Endodermal cell (in vitro differentiated cells): ENCODE measurements around the gene KCTD6. TPM values are rescaled to one million over a fixed set of nuclear protein-coding genes. Genes with fewer than 3 reads are reported as not detected.
"Not testable (repeated sequence)": the region's sequence is repeated elsewhere in the genome, so short reads cannot be mapped to it uniquely, and the experiment has no call there.

Experiments
- DNase-seq: peaks from one replicate; pipeline ENCODE4 v3.0.0-alpha.2; 2017
- H3K27ac ChIP-seq: 2 replicates; pipeline ENCODE4 v1.5.1; 2013; ENCODE audit warnings: mild to moderate bottlenecking, low read depth, low read length, moderate library complexity
- H3K27me3 ChIP-seq: 2 replicates; pipeline ENCODE4 v1.6.1; 2013; ENCODE audit warnings: mild to moderate bottlenecking, low read length, moderate library complexity; ENCODE audit not compliant: insufficient read depth, control insufficient read depth, poor library complexity, severe bottlenecking
- H3K36me3 ChIP-seq: 2 replicates; pipeline ENCODE4 v1.7.0; 2013; ENCODE audit warnings: mild to moderate bottlenecking, low read length, moderate library complexity; ENCODE audit not compliant: control insufficient read depth, insufficient read depth
- H3K4me1 ChIP-seq: one replicate; pipeline ENCODE4 v1.7.0; 2013; ENCODE audit warnings: low read length; ENCODE audit not compliant: control insufficient read depth, insufficient read depth
- H3K4me3 ChIP-seq: 2 replicates; pipeline ENCODE4 v1.5.1; 2013; ENCODE audit warnings: mild to moderate bottlenecking, low read length, moderate library complexity
- H3K9ac ChIP-seq: 2 replicates; pipeline ENCODE4 v1.6.1; 2013; ENCODE audit warnings: mild to moderate bottlenecking, low read length, moderate library complexity; ENCODE audit not compliant: poor library complexity, severe bottlenecking; ENCODE audit errors: extremely low read depth
- H3K9me3 ChIP-seq: 2 replicates; pipeline ENCODE4 v1.6.1; 2013; ENCODE audit warnings: mild to moderate bottlenecking, low read length, moderate library complexity; ENCODE audit not compliant: control insufficient read depth
- H3K27ac Mint-ChIP-seq: 2 replicates; pipeline ENCODE4 v1.8.0; 2020; ENCODE audit warnings: mixed read lengths
- H3K27me3 Mint-ChIP-seq: 2 replicates; pipeline ENCODE4 v1.8.0; 2021; ENCODE audit warnings: mild to moderate bottlenecking, mixed read lengths; ENCODE audit not compliant: insufficient read depth
- H3K36me3 Mint-ChIP-seq: 2 replicates; pipeline ENCODE4 v1.8.0; 2020; ENCODE audit warnings: low read depth, mixed read lengths
- H3K4me1 Mint-ChIP-seq: 2 replicates; pipeline ENCODE4 v1.8.0; 2020; ENCODE audit warnings: mixed read lengths
- H3K4me3 Mint-ChIP-seq: 2 replicates; pipeline ENCODE4 v1.8.0; 2020; ENCODE audit warnings: mild to moderate bottlenecking, moderate library complexity, mixed read lengths
- H3K9me3 Mint-ChIP-seq: 2 replicates; pipeline ENCODE4 v1.8.0; 2020; ENCODE audit warnings: mild to moderate bottlenecking, mixed read lengths
- CTCF ChIP-seq: fragments of 200-600 bp; sonication (generic); conservative IDR thresholded peaks from 2 replicates; pipeline ENCODE4 v1.5.0; 2021; ENCODE audit warnings: antibody characterized with exemption, mild to moderate bottlenecking
- WGBS, 2 experiments: methylation state at CpG; one replicate each; pipeline versions ENCODE4 v1.1.5 to v1.1.7; 2013; ENCODE audit warnings: missing lambda C conversion rate in 2 of 2, mixed read lengths in 1 of 2; ENCODE audit not compliant: insufficient coverage in 1 of 2, insufficient read length in 1 of 2; 5-methylcytosine and 5-hydroxymethylcytosine counted together
- total RNA-seq, 2 donors: library from RNA; stranded (reverse); fragmentation: NEBNext Ultra II Directional in 1 of 2; extraction: Animal tissue kit (Norgen Biotek cat#: 25700) in 1 of 2; gene quantifications; 2 replicates in 1 of 2; 3 replicates in 1 of 2; pipeline ENCODE4 v1.2.1, GENCODE V29; 2021

KCTD6 gene
- total RNA-seq, 2 donors from 2014 or later, result 17.9 to 20.4 TPM

- Histone ChIP-seq H3K4me1 (peaks cover 13% of the 10 kb centered on the region), H3K9ac (no peak overlapping the region), H3K4me3 (no peak overlapping the region), H3K9me3 (no peaks in the 10 kb centered on the region), H3K27ac (no peak overlapping the region), H3K27me3 (peaks cover 24% of the 10 kb centered on the region), H3K36me3 (no peaks in the 10 kb centered on the region)
- TF ChIP-seq CTCF, result no peak
- Mint-ChIP-seq H3K9me3 (peaks cover 1% of the 10 kb centered on the region), H3K27ac (no peak overlapping the region), H3K27me3 (peaks cover 38% of the 10 kb centered on the region), H3K36me3 (peaks cover 5% of the 10 kb centered on the region), H3K4me3 (no peak overlapping the region), H3K4me1 (peaks cover 22% of the 10 kb centered on the region)
- peak; percentile 72 for DNase-seq
- WGBS, 2 experiments, result 84 to 85% methylated on average over 4 to 7 of the region's 7 CpGs
Observed at GRCh38 chr3:58526515-58526957, 34.6 kb downstream of the KCTD6 start.

GRCh38 chr3:58527440-58527839 lies 35.5 kb downstream of the KCTD6 start:
- not testable (repeated sequence) for H3K9me3 Mint-ChIP-seq

GRCh38 chr3:58528629-58529028 lies 36.7 kb downstream of the KCTD6 start:
- H3K9ac ChIP-seq, result no peak overlapping the region
- H3K9me3 ChIP-seq, result no peaks in the 10 kb centered on the region
- H3K27ac ChIP-seq, result no peak overlapping the region
- peaks cover 24% of the 10 kb centered on the region for H3K27me3 ChIP-seq
- DNase-seq, result no peak
- no peak overlapping the region for H3K4me3 ChIP-seq
- H3K4me1 Mint-ChIP-seq, result peaks cover 15% of the 10 kb centered on the region
- WGBS, 2 experiments, result 88 to 92% methylated on average over 6 of the region's 6 CpGs
- TF ChIP-seq CTCF, result no peak
- peaks cover 5% of the 10 kb centered on the region for H3K36me3 Mint-ChIP-seq
- no peak overlapping the region for H3K27ac Mint-ChIP-seq
- peaks cover 6% of the 10 kb centered on the region for H3K4me1 ChIP-seq
- peaks cover 38% of the 10 kb centered on the region for H3K27me3 Mint-ChIP-seq
- H3K4me3 Mint-ChIP-seq, result no peak overlapping the region
- H3K9me3 Mint-ChIP-seq, result peaks cover 1% of the 10 kb centered on the region
- H3K36me3 ChIP-seq, result no peaks in the 10 kb centered on the region

More at GRCh38 chr3:58527440-58527839, 35.5 kb downstream of the KCTD6 start:
- not testable (repeated sequence) for H3K4me3 Mint-ChIP-seq, H3K27ac ChIP-seq, DNase-seq, H3K4me3 ChIP-seq, H3K9me3 ChIP-seq, H3K9ac ChIP-seq, H3K36me3 Mint-ChIP-seq, H3K4me1 ChIP-seq, H3K27ac Mint-ChIP-seq, H3K36me3 ChIP-seq
- Mint-ChIP-seq H3K27me3 (peaks cover 38% of the 10 kb centered on the region), H3K4me1 (peaks cover 13% of the 10 kb centered on the region)
- H3K27me3 ChIP-seq, result peaks cover 24% of the 10 kb centered on the region
- 94 to 97% methylated on average over 3 of the region's 3 CpGs for WGBS, 2 experiments
